ENCODE measurements around the gene PRSS57. TPM values are rescaled to one million over a fixed set of nuclear protein-coding genes. Genes with fewer than 3 reads are reported as not detected.

PRSS57 gene
- polyA plus RNA-seq, 1 donor (not counting 4 experiments of a cell fraction or from before 2014, with no cell fraction given) = not detected

DNA sequence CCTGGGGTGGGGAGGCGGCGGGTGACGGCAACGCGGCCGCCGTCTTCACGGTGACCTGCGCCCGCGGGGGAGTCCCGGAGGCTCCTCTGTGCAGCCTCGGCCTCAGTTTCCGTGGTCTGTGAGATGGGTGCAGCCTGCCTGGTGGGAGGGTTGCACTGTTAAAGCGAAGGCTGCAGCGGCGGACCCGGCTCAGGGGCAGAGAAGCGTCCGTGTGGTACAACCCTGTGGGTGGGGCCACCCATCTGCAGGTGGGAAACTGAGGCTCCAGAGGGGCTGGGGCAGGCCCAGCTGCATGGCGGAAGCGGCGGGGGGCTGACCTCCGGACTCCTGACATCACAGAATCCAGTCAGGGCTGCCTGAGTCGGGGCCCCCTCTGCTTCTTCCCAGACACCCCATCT, 55.1 kb downstream of the PRSS57 start:
- dilution Hi-C loops (cut with MboI; ENCODE audit: extremely low pct_ligation_motif_present, low sequenced_read_pairs) = no loop called here
- H3K9ac ChIP-seq (ENCODE audit: control insufficient read depth, extremely low read depth, insufficient read depth, low read length) = no peak overlapping the region
- no peak overlapping the region for H3K27ac ChIP-seq (ENCODE audit: control insufficient read depth, insufficient read depth, low read length)
- H2AFZ ChIP-seq (ENCODE audit: control insufficient read depth, low read length) = no peak overlapping the region
- peaks cover 0 to 6% of the 10 kb centered on the region in 2 experiments for H3K36me3 ChIP-seq (ENCODE audit: control insufficient read depth in 2 of 2, extremely low read depth in 1 of 2, insufficient read depth in 2 of 2, low read length in 2 of 2)
- H3K4me3 ChIP-seq (ENCODE audit: control insufficient read depth in 2 of 3, extremely low read depth in 1 of 3, insufficient read depth in 2 of 3, low read depth in 1 of 3, low read length in 3 of 3) = peak overlapping the region in 1 of 3 experiments; percentile 40
- FAIRE-seq = no peak
- H3K4me2 ChIP-seq (ENCODE audit: control insufficient read depth, extremely low read depth, insufficient read depth, low read depth, low read length) = peak overlapping the region; percentile 45
- H3K27me3 ChIP-seq (ENCODE audit: control insufficient read depth, extremely low read depth, insufficient read depth, low read length) = no peaks in the 10 kb centered on the region
- no peak for DNase-seq (ENCODE audit: low read depth, low spot score)
- no peaks in the 10 kb centered on the region for H3K79me2 ChIP-seq (ENCODE audit: control insufficient read depth, insufficient read depth, low read length)
- H3K4me1 ChIP-seq (ENCODE audit: control insufficient read depth, extremely low read depth, insufficient read depth, low read length) = peaks cover 4% of the 10 kb centered on the region
- no peaks in the 10 kb centered on the region for H4K20me1 ChIP-seq (ENCODE audit: control insufficient read depth, extremely low read depth, insufficient read depth, low read length)
- TF ChIP-seq, protein P1, sequence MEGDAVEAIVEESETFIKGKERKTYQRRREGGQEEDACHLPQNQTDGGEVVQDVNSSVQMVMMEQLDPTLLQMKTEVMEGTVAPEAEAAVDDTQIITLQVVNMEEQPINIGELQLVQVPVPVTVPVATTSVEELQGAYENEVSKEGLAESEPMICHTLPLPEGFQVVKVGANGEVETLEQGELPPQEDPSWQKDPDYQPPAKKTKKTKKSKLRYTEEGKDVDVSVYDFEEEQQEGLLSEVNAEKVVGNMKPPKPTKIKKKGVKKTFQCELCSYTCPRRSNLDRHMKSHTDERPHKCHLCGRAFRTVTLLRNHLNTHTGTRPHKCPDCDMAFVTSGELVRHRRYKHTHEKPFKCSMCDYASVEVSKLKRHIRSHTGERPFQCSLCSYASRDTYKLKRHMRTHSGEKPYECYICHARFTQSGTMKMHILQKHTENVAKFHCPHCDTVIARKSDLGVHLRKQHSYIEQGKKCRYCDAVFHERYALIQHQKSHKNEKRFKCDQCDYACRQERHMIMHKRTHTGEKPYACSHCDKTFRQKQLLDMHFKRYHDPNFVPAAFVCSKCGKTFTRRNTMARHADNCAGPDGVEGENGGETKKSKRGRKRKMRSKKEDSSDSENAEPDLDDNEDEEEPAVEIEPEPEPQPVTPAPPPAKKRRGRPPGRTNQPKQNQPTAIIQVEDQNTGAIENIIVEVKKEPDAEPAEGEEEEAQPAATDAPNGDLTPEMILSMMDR (optimal IDR thresholded peaks at IDR 0.05 in 1 of 3, IDR thresholded peaks at IDR 0.05 in 1 of 3, conservative IDR thresholded peaks at IDR 0.05 in 1 of 3; ENCODE audit: extremely low read depth in 1 of 3, insufficient read depth in 2 of 3, low read length in 3 of 3) = no peak
- no peak for TF ChIP-seq EZH2 (IDR thresholded peaks at IDR 0.05; ENCODE audit: low read length)
- H3K9me3 ChIP-seq (ENCODE audit: control insufficient read depth, low read depth, low read length) = no peaks in the 10 kb centered on the region
- no peaks in the 10 kb centered on the region for H3K9me1 ChIP-seq (ENCODE audit: control insufficient read depth, extremely low read depth, insufficient read depth, low read length)

GRCh38 chr19:639253-640160, 55.7 kb downstream of the PRSS57 start, which contains the start of gene FGF22:
Gene FGF22 (plus strand): TSS chr19:639879. CDS start chr19:639926, 47 bp downstream.
- Histone ChIP-seq H3K4me3 (ENCODE audit: control insufficient read depth in 2 of 3, extremely low read depth in 1 of 3, insufficient read depth in 2 of 3, low read depth in 1 of 3, low read length in 3 of 3) (peak within 1 kb of the TSS; percentile 40 to 68 (median 51)), H3K4me2 (ENCODE audit: control insufficient read depth, extremely low read depth, insufficient read depth, low read depth, low read length) (peak within 1 kb of the TSS; percentile 78), H4K20me1 (ENCODE audit: control insufficient read depth, extremely low read depth, insufficient read depth, low read length) (no peaks in the 10 kb centered on the region), H3K4me1 (ENCODE audit: control insufficient read depth, extremely low read depth, insufficient read depth, low read length) (peaks cover 4% of the 10 kb centered on the region), H2AFZ (ENCODE audit: control insufficient read depth, low read length) (peak within 1 kb of the TSS; percentile 56), H3K9me1 (ENCODE audit: control insufficient read depth, extremely low read depth, insufficient read depth, low read length) (no peaks in the 10 kb centered on the region), H3K27me3 (ENCODE audit: control insufficient read depth, extremely low read depth, insufficient read depth, low read length) (no peaks in the 10 kb centered on the region), H3K36me3 (ENCODE audit: control insufficient read depth in 2 of 2, extremely low read depth in 1 of 2, insufficient read depth in 2 of 2, low read length in 2 of 2) (peaks cover 0 to 4% of the 10 kb centered on the region in 2 experiments), H3K9ac (ENCODE audit: control insufficient read depth, extremely low read depth, insufficient read depth, low read length) (peak within 1 kb of the TSS; percentile 41), H3K9me3 (ENCODE audit: control insufficient read depth, low read depth, low read length) (no peaks in the 10 kb centered on the region), H3K27ac (ENCODE audit: control insufficient read depth, insufficient read depth, low read length) (no peak within 1 kb of the TSS), H3K79me2 (ENCODE audit: control insufficient read depth, insufficient read depth, low read length) (no peaks in the 10 kb centered on the region)
- TF ChIP-seq, protein P1 (optimal IDR thresholded peaks at IDR 0.05 in 1 of 3, IDR thresholded peaks at IDR 0.05 in 1 of 3, conservative IDR thresholded peaks at IDR 0.05 in 1 of 3; ENCODE audit: extremely low read depth in 1 of 3, insufficient read depth in 2 of 3, low read length in 3 of 3) = no peak
- no peak for TF ChIP-seq EZH2 (IDR thresholded peaks at IDR 0.05; ENCODE audit: low read length)
- FAIRE-seq (no peak), DNase-seq (ENCODE audit: low read depth, low spot score) (no peak)
- dilution Hi-C loops (cut with MboI; ENCODE audit: extremely low pct_ligation_motif_present, low sequenced_read_pairs) = no loop called here

Data from keratinocyte (primary cell).